ENCODE results near the gene SLC25A20. TPM values are rescaled to one million over a fixed set of nuclear protein-coding genes. Genes with fewer than 3 reads are reported as not detected.

Gene SLC25A20
- polyA plus RNA-seq, 1 donor from 2014 or later, result 7.1 TPM

DNA sequence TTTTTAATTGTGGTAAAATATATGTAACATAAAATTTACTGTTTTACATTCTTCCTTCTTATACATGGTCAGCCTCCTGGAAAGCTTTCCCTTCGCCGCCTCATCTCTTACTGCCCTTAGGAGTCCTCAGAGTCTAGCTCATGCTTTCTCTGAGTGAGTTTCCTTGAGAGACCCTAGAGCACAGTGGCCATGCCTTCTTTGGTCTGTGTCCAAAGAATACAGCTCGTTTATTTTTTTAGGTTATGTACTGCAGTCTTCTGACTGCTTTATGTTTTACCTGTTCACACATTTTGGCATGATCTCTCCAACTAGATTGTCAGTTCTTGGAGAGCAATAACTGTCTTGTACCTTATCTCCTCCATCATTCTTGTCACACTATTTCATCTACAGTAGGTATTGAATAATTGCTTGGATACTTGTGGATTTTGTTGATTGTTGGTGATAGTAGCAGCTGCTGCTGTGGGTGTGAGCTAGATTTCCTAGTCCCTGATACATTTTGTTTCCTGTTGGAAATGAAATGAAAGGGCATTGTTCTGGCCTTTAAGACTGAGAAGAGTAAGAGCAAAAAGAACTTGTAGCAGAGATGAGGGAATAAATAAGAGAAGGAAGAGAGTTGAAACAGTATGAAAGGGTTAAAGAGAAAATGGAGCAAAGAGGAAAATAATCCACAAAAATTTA lies 30.8 kb upstream of the SLC25A20 start (continued):
- TF ChIP-seq SMC3 (conservative IDR thresholded peaks at IDR 0.05; ENCODE audit: poor library complexity), result no peak

DNA sequence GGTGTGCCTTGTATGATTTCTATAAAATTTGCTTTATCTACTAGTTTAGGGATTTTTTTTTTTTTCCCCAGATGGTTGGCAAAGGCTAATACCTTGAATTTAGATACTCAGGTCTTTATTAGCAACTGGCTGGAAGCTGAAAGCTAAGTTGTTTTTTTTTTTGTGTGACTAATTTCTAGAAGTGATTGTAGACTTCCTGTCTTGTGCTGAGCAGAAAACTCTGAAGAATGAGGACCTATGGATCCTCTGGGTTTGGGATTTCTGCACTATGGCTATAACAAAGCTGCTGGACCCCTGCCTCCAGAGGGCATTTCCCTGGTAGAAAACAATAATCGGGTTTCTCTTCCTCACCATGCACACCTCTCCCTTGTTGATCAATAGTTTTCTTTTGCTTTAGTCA lies 30.0 kb upstream of the SLC25A20 start:
- H3K4me3 ChIP-seq (ENCODE audit: low read length), result no peak overlapping the region
- H3K9me2 ChIP-seq (ENCODE audit: insufficient read depth, low read length), result no peaks in the 10 kb centered on the region
- H3F3A ChIP-seq (ENCODE audit: insufficient read depth, low read length, poor library complexity, severe bottlenecking), result no peaks in the 10 kb centered on the region
- TF ChIP-seq RAD21 (conservative IDR thresholded peaks at IDR 0.05), result no peak
- TF ChIP-seq EZH2 (IDR thresholded peaks at IDR 0.05; ENCODE audit: borderline replicate concordance, insufficient read depth, low read length, poor library complexity, severe bottlenecking), result no peak
- no peak for TF ChIP-seq SMC3 (conservative IDR thresholded peaks at IDR 0.05; ENCODE audit: poor library complexity)
- TF ChIP-seq, protein P1, sequence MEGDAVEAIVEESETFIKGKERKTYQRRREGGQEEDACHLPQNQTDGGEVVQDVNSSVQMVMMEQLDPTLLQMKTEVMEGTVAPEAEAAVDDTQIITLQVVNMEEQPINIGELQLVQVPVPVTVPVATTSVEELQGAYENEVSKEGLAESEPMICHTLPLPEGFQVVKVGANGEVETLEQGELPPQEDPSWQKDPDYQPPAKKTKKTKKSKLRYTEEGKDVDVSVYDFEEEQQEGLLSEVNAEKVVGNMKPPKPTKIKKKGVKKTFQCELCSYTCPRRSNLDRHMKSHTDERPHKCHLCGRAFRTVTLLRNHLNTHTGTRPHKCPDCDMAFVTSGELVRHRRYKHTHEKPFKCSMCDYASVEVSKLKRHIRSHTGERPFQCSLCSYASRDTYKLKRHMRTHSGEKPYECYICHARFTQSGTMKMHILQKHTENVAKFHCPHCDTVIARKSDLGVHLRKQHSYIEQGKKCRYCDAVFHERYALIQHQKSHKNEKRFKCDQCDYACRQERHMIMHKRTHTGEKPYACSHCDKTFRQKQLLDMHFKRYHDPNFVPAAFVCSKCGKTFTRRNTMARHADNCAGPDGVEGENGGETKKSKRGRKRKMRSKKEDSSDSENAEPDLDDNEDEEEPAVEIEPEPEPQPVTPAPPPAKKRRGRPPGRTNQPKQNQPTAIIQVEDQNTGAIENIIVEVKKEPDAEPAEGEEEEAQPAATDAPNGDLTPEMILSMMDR (IDR thresholded peaks at IDR 0.05; ENCODE audit: poor library complexity, severe bottlenecking), result no peak
- no peak for TF ChIP-seq MXI1 (conservative IDR thresholded peaks at IDR 0.05; ENCODE audit: poor library complexity, severe bottlenecking)
- no peak for TF ChIP-seq POLR2AphosphoS5 (IDR thresholded peaks at IDR 0.05)
- no peak for TF ChIP-seq TAF1 (IDR thresholded peaks at IDR 0.05; ENCODE audit: low read depth)
- TF ChIP-seq EP300 (conservative IDR thresholded peaks at IDR 0.05; ENCODE audit: poor library complexity, severe bottlenecking), result no peak
- TF ChIP-seq, protein P2, sequence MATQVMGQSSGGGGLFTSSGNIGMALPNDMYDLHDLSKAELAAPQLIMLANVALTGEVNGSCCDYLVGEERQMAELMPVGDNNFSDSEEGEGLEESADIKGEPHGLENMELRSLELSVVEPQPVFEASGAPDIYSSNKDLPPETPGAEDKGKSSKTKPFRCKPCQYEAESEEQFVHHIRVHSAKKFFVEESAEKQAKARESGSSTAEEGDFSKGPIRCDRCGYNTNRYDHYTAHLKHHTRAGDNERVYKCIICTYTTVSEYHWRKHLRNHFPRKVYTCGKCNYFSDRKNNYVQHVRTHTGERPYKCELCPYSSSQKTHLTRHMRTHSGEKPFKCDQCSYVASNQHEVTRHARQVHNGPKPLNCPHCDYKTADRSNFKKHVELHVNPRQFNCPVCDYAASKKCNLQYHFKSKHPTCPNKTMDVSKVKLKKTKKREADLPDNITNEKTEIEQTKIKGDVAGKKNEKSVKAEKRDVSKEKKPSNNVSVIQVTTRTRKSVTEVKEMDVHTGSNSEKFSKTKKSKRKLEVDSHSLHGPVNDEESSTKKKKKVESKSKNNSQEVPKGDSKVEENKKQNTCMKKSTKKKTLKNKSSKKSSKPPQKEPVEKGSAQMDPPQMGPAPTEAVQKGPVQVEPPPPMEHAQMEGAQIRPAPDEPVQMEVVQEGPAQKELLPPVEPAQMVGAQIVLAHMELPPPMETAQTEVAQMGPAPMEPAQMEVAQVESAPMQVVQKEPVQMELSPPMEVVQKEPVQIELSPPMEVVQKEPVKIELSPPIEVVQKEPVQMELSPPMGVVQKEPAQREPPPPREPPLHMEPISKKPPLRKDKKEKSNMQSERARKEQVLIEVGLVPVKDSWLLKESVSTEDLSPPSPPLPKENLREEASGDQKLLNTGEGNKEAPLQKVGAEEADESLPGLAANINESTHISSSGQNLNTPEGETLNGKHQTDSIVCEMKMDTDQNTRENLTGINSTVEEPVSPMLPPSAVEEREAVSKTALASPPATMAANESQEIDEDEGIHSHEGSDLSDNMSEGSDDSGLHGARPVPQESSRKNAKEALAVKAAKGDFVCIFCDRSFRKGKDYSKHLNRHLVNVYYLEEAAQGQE (IDR thresholded peaks at IDR 0.05; ENCODE audit: borderline replicate concordance), result no peak
- no peaks in the 10 kb centered on the region for H3K27me3 ChIP-seq (ENCODE audit: insufficient read depth, low read depth, low read length)
- peaks cover 43% of the 10 kb centered on the region for H3K79me2 ChIP-seq (replicated peaks; ENCODE audit: insufficient read depth, low read length)
- H4K20me1 ChIP-seq (ENCODE audit: insufficient read depth), result no peaks in the 10 kb centered on the region
- no peak overlapping the region for H3K4me2 ChIP-seq (ENCODE audit: low read length)
- no peak overlapping the region for H3K27ac ChIP-seq (ENCODE audit: low read length)
- H3K36me3 ChIP-seq (ENCODE audit: insufficient read depth, low read length), result peaks cover 15% of the 10 kb centered on the region
- no peak overlapping the region for H3K9ac ChIP-seq (ENCODE audit: low read length)
- no peaks in the 10 kb centered on the region for H3K9me3 ChIP-seq (ENCODE audit: low read length)
- no peak overlapping the region for H2AFZ ChIP-seq (ENCODE audit: low read depth, low read length)

DNA sequence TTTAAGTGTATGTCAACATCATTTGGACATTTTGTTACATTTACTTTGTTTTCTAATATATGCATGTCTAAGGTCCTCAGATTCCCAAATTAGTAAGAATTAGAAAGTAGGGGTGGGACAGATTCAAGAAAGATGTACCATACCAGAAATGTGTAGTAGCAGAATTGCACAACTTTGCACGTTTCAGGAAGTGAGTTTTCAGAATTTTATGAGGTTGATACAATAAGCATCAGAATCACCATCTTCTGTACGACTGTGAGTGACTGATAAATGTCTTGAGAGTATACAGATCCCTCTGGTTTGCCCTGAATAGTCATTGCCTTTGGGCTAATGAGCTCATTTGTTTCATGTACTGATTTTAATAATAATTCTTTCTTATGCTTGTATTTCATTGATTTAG lies 29.2 kb upstream of the SLC25A20 start:
- Histone ChIP-seq H3F3A (ENCODE audit: insufficient read depth, low read length, poor library complexity, severe bottlenecking) (no peaks in the 10 kb centered on the region), H3K4me3 (ENCODE audit: low read length) (no peak overlapping the region), H3K9me2 (ENCODE audit: insufficient read depth, low read length) (no peaks in the 10 kb centered on the region), H3K9ac (ENCODE audit: low read length) (no peak overlapping the region), H4K20me1 (ENCODE audit: insufficient read depth) (no peaks in the 10 kb centered on the region), H3K27me3 (ENCODE audit: insufficient read depth, low read depth, low read length) (no peaks in the 10 kb centered on the region), H3K79me2 (replicated peaks; ENCODE audit: insufficient read depth, low read length) (peaks cover 47% of the 10 kb centered on the region), H3K36me3 (ENCODE audit: insufficient read depth, low read length) (peaks cover 15% of the 10 kb centered on the region), H3K27ac (ENCODE audit: low read length) (no peak overlapping the region), H2AFZ (ENCODE audit: low read depth, low read length) (no peak overlapping the region), H3K9me3 (ENCODE audit: low read length) (no peaks in the 10 kb centered on the region), H3K4me2 (ENCODE audit: low read length) (no peak overlapping the region)
- TF ChIP-seq, protein P2 (IDR thresholded peaks at IDR 0.05; ENCODE audit: borderline replicate concordance), result no peak
- TF ChIP-seq EZH2 (IDR thresholded peaks at IDR 0.05; ENCODE audit: borderline replicate concordance, insufficient read depth, low read length, poor library complexity, severe bottlenecking) (no peak), TAF1 (IDR thresholded peaks at IDR 0.05; ENCODE audit: low read depth) (no peak), SMC3 (conservative IDR thresholded peaks at IDR 0.05; ENCODE audit: poor library complexity) (no peak)
- TF ChIP-seq, protein P1 (IDR thresholded peaks at IDR 0.05; ENCODE audit: poor library complexity, severe bottlenecking), result no peak
